CD14-positive monocyte (primary cell): ENCODE measurements around the gene FBXO45. TPM values are rescaled to one million over a fixed set of nuclear protein-coding genes. Genes with fewer than 3 reads are reported as not detected.
A peak's percentile ranks its signal among the peaks of the same experiment; 100 is the strongest.

ENCODE experiments used
- DNase-seq, 3 donors: peaks; one replicate each; pipeline ENCODE4 v3.0.0-alpha.2; 2011 to 2022
- H2AFZ ChIP-seq: 2 replicates; pipeline ENCODE4 v1.6.0; 2012; ENCODE audit warnings: mild to moderate bottlenecking, low read depth, low read length, inconsistent platforms; ENCODE audit not compliant: insufficient read depth, poor library complexity, severe bottlenecking
- H3K27ac ChIP-seq, 2 donors: 1 replicate in 1 of 2; 2 replicates in 1 of 2; pipeline ENCODE4 v1.5.1; 2012 to 2013; ENCODE audit warnings: low read length in 2 of 2, control low read depth in 1 of 2, inconsistent platforms in 1 of 2, low read depth in 1 of 2, mild to moderate bottlenecking in 1 of 2
- H3K27me3 ChIP-seq, 2 donors: one replicate each; pipeline versions ENCODE4 v1.6.0 to v1.6.1; 2011 to 2013; ENCODE audit warnings: low read length in 2 of 2; ENCODE audit not compliant: control insufficient read depth in 2 of 2, insufficient read depth in 2 of 2
- H3K36me3 ChIP-seq, 2 donors: replicated peaks in 1 of 2; 1 replicate in 1 of 2; 2 replicates in 1 of 2; pipeline versions ENCODE4 v1.5.1 to v1.6.1; 2012 to 2013; ENCODE audit warnings: low read length in 2 of 2, control low read depth in 1 of 2, inconsistent platforms in 1 of 2, mild to moderate bottlenecking in 1 of 2; ENCODE audit not compliant: insufficient read depth in 2 of 2, control insufficient read depth in 1 of 2
- H3K4me1 ChIP-seq, 2 donors: 1 replicate in 1 of 2; 2 replicates in 1 of 2; pipeline versions ENCODE4 v1.5.1 to v1.6.1; 2012 to 2013; ENCODE audit warnings: low read length in 2 of 2, control low read depth in 1 of 2, inconsistent platforms in 1 of 2, mild to moderate bottlenecking in 1 of 2, moderate library complexity in 1 of 2; ENCODE audit not compliant: insufficient read depth in 2 of 2, control insufficient read depth in 1 of 2
- H3K4me2 ChIP-seq: replicated peaks from 2 replicates; pipeline ENCODE3; 2012; ENCODE audit warnings: low read length, moderate library complexity, mild to moderate bottlenecking; ENCODE audit not compliant: poor library complexity, severe bottlenecking; ENCODE audit errors: extremely low read depth
- H3K4me3 ChIP-seq, 3 experiments: fragments of 200-600 bp in 1 of 3; sonication (generic) in 1 of 3; replicated peaks in 1 of 3; 1 replicate in 2 of 3; 2 replicates in 1 of 3; pipeline ENCODE4 v1.5.1; 2011 to 2013; ENCODE audit warnings: low read length in 3 of 3, mild to moderate bottlenecking in 3 of 3, control low read depth in 2 of 3, low read depth in 2 of 3, inconsistent platforms in 1 of 3, moderate library complexity in 1 of 3
- H3K79me2 ChIP-seq: 2 replicates; pipeline ENCODE4 v1.6.0; 2012; ENCODE audit warnings: mild to moderate bottlenecking, control low read depth, inconsistent platforms, low read length, moderate library complexity; ENCODE audit not compliant: insufficient read depth
- H3K9ac ChIP-seq: 2 replicates; pipeline ENCODE4 v1.6.0; 2017; ENCODE audit warnings: low read length, mild to moderate bottlenecking; ENCODE audit not compliant: insufficient read depth, poor library complexity, severe bottlenecking
- H3K9me3 ChIP-seq, 2 donors: replicated peaks in 1 of 2; 1 replicate in 1 of 2; 2 replicates in 1 of 2; pipeline versions ENCODE4 v1.5.1 to v1.6.1; 2012 to 2013; ENCODE audit warnings: low read length in 2 of 2, control low read depth in 1 of 2; ENCODE audit not compliant: control insufficient read depth in 1 of 2, insufficient read depth in 1 of 2
- H4K20me1 ChIP-seq: 2 replicates; pipeline ENCODE4 v1.6.0; 2012; ENCODE audit warnings: mild to moderate bottlenecking, low read length, control low read depth, moderate library complexity; ENCODE audit not compliant: insufficient read depth
- H3K27ac Mint-ChIP-seq, 7 donors: one replicate each; pipeline ENCODE4 v1.8.0; 2020; ENCODE audit warnings: mild to moderate bottlenecking in 7 of 7, mixed read lengths in 7 of 7, moderate library complexity in 6 of 7, inconsistent platforms in 2 of 7
- H3K27me3 Mint-ChIP-seq, 3 donors: one replicate each; pipeline ENCODE4 v1.8.0; 2021 to 2022; ENCODE audit warnings: low read depth in 3 of 3, mild to moderate bottlenecking in 3 of 3, mixed read lengths in 3 of 3, moderate library complexity in 3 of 3, inconsistent platforms in 1 of 3
- H3K36me3 Mint-ChIP-seq, 2 donors: one replicate each; pipeline ENCODE4 v1.8.0; 2020; ENCODE audit warnings: mixed read lengths in 2 of 2, inconsistent platforms in 1 of 2, mild to moderate bottlenecking in 1 of 2
- H3K4me1 Mint-ChIP-seq: one replicate; pipeline ENCODE4 v1.8.0; 2020; ENCODE audit warnings: mild to moderate bottlenecking, mixed read lengths
- H3K4me3 Mint-ChIP-seq, 2 donors: one replicate each; pipeline ENCODE4 v1.8.0; 2020; ENCODE audit warnings: mild to moderate bottlenecking in 2 of 2, mixed read lengths in 2 of 2, moderate library complexity in 1 of 2
- H3K9me3 Mint-ChIP-seq, 7 donors: one replicate each; pipeline ENCODE4 v1.8.0; 2020 to 2022; ENCODE audit warnings: mixed read lengths in 7 of 7, mild to moderate bottlenecking in 6 of 7, moderate library complexity in 6 of 7, inconsistent platforms in 2 of 7
- CTCF ChIP-seq: fragments of 200-600 bp; IDR thresholded peaks from one replicate; pipeline ENCODE4 v1.8.0; 2022; ENCODE audit warnings: antibody characterized with exemption, mild to moderate bottlenecking
- WGBS: methylation state at CpG from one replicate; pipeline ENCODE4 v1.1.5; 2013; ENCODE audit warnings: missing lambda C conversion rate; ENCODE audit not compliant: insufficient coverage; 5-methylcytosine and 5-hydroxymethylcytosine counted together
- intact Hi-C, 2 donors: fragments of 100-400 bp; cut with micrococcal nuclease; formaldehyde crosslinking; loops; one replicate each; pipeline versions ENCODE4 v1.15.0 to v1.15.1; 2023
- polyA plus RNA-seq, 3 donors: library from polyadenylated mRNA; depleted of rRNA in 1 of 3; unstranded in 2 of 3; stranded (reverse) in 1 of 3; fragments of 300-500 nt in 2 of 3; fragments of >200 nt in 1 of 3; fragmentation: Illumina TruSeq in 2 of 3; gene quantifications; 1 replicate in 2 of 3; 2 replicates in 1 of 3; pipeline ENCODE4 v1.2.3, GENCODE V29; 2012 to 2021

FBXO45 gene
- polyA plus RNA-seq, 3 donors: 1.8 to 2.8 (median 2.3) TPM

GRCh38 chr3:196620161-196620604, 51.7 kb downstream of the FBXO45 start:
- Histone ChIP-seq H3K4me2 (peak overlapping the region; percentile 41), H4K20me1 (no peaks in the 10 kb centered on the region), H3K4me1 (peaks cover 86 to 91% of the 10 kb centered on the region in 2 donors), H3K36me3 (no peaks in the 10 kb centered on the region), H3K79me2 (peaks cover 26% of the 10 kb centered on the region), H3K27me3 (no peaks in the 10 kb centered on the region), H3K9me3 (no peaks in the 10 kb centered on the region), H3K27ac (peak overlapping the region; percentile 81 to 93), H3K9ac (no peak overlapping the region), H3K4me3 (peak overlapping the region in 1 of 3 experiments; percentile 27), H2AFZ (no peak overlapping the region)
- peaks cover 0 to 3% (median 0%) of the 10 kb centered on the region in 7 donors for H3K9me3 Mint-ChIP-seq
- peaks cover 0 to 9% of the 10 kb centered on the region in 2 donors for H3K36me3 Mint-ChIP-seq
- H3K27me3 Mint-ChIP-seq: peaks cover 0 to 2% (median 0%) of the 10 kb centered on the region in 3 donors
- peaks cover 79% of the 10 kb centered on the region for H3K4me1 Mint-ChIP-seq
- no peak for TF ChIP-seq CTCF
- peak overlapping the region; percentile 95 to 100 (median 99) for H3K27ac Mint-ChIP-seq
- WGBS: 0% methylated on average over 7 of the region's 10 CpGs
- peak overlapping the region; percentile 59 to 71 for H3K4me3 Mint-ChIP-seq
- intact Hi-C loops: loop anchor here in 1 of 2 donors (5.0 kb wide), 1 partner anchor 67 kb away; no protein-coding TSS in a partner anchor
- peak; percentile 91 to 97 (median 95) for DNase-seq

- TF ChIP-seq CTCF: no peak
Measured at GRCh38 chr3:196620684-196621083, 52.2 kb downstream of the FBXO45 start.

More at GRCh38 chr3:196620684-196621083, 52.2 kb downstream of the FBXO45 start:
- Histone ChIP-seq H3K36me3 (no peaks in the 10 kb centered on the region), H3K9ac (no peak overlapping the region), H3K4me2 (peak overlapping the region; percentile 41), H3K9me3 (no peaks in the 10 kb centered on the region), H3K4me3 (peak overlapping the region in 1 of 3 experiments; percentile 27), H3K79me2 (peaks cover 26% of the 10 kb centered on the region), H3K27ac (peak overlapping the region; percentile 81 to 93), H3K4me1 (peaks cover 91 to 96% of the 10 kb centered on the region in 2 donors), H3K27me3 (no peaks in the 10 kb centered on the region), H4K20me1 (no peaks in the 10 kb centered on the region), H2AFZ (no peak overlapping the region)
- DNase-seq: no peak
- H3K27me3 Mint-ChIP-seq: peaks cover 0 to 2% (median 0%) of the 10 kb centered on the region in 3 donors
- peak overlapping the region; percentile 59 to 71 for H3K4me3 Mint-ChIP-seq
- WGBS: no CpG with 5 or more reads among the region's 2 CpGs
- peak overlapping the region; percentile 95 to 100 (median 99) for H3K27ac Mint-ChIP-seq
- H3K36me3 Mint-ChIP-seq: peaks cover 0 to 9% of the 10 kb centered on the region in 2 donors
- intact Hi-C loops: loop anchor here in 1 of 2 donors (5.0 kb wide), 1 partner anchor 67 kb away; no protein-coding TSS in a partner anchor
- peaks cover 83% of the 10 kb centered on the region for H3K4me1 Mint-ChIP-seq
- peaks cover 0 to 3% (median 0%) of the 10 kb centered on the region in 7 donors for H3K9me3 Mint-ChIP-seq
